NCI-H226 (cell line): ENCODE data around the gene MATK.
"Not testable (repeated sequence)": the region's sequence is repeated elsewhere in the genome, so short reads cannot be mapped to it uniquely, and the experiment has no call there.

ENCODE experiments used
- DNase-seq: peaks from one replicate; pipeline ENCODE4 v3.0.0-alpha.2; 2015

Gene MATK

DNA sequence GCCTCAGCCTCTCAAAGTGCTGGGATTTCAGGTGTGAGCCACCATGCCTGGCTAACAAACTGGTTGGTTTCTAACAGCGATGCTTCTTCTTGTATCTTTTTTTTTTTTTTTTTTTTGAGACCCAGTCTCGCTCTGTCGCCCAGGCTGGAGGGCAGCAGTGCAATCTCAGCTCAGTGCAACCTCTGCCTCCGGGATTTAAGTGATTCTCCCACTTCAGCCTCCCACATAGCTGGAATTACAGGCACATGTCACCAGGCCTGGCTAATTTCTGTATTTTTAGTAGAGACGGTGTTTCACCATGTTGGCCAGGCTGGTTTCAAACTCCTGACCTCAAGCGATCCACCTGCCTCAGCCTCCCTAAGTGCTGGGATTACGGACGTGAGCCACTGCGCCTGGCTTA lies 30.0 kb upstream of the MATK start:
- not testable (repeated sequence) for DNase-seq

DNA sequence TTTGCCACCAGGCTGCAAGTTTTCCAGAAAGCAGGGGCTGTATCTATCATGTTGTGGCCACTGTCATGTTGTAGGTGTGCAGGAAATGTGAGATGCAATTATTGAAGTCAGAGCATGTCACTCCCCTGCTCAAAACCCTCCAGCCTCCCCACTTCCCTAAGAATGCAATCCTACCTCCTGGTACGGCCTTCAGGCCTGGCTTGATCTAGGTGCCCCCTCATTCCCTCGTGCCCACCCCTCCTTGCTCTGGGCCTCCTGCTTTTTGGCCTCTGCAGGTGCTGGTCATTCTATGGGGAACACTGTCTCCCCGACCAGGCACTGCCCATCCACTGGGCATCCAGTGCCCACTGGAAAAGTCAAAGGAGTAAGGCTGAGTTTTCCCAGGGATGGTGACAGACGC lies 28.5 kb upstream of the MATK start:
- DNase-seq = no peak

DNA sequence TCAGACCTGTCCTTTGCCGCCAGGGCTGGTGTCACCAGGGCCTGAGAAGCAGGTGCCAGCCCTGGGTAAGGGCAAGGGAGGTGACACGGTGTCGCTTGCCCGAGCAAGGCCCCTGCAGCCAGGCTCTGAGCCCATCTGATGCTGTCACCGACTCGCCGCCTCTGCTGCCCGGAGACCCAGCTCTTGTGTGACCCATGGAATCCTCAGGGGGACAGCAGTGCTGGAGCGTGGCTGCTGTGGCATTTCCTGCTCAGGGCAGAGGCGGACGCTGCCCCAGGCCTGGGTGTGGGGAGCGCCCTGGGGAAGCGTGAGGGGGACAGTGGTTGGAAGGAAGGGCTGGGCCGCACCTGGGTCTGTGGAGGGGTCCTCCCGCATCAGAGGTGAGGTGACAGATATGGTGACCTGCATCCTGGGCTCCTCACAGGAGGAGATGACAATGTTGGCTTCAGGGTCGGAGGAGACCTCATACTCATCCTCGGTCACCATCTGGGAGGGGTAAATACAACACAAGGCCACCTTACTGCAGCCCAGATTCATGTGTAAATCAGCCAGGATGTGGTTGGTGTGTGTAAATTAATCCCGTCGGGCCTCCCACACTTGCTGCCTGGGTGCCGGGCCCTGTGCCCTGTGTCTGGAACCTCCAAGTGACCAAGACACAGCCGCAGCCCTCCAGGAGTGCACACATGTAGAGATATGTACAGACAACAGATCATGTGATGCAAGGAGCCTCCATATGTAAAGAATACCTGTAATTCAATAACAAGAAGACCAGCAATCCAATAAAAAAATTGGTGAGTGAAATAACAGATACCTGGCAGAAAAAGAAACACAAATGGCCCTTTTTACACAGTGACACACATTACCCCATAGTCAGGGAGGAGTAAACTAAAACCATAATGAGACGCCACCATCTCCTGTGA lies 27.6 kb upstream of the MATK start:
- no peak for DNase-seq

DNA sequence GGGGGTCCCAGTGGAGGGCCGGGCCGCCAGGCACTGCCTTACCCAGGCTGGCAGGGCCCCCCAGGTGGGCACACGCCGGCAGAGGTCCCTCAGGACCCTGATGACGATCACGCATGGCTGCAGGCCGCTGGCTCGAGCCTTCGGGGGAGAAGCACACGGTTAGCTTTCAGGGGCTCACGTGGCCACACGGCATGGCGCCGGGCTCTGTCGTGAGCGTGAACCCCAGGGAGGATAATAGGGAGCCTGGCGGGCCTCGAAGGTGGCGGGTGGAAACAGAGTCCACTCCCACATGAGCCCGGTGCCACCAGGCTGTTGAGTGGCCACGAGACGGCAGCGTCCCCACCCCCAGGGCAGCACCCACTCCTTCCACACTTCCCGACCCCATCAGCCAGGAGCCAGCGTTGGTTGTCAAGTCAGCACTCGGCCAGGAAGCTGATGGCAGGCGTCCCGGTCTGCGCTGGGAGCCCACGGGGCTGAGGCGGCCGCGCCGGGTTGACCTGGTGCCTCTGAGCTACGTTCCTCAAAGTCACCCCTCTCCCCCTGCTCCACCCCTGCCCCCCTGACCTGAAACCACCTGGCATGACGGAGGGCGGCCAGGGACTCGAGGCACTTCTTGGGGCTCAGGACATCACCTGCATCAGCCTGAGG lies 24.7 kb upstream of the MATK start:
- no peak for DNase-seq

DNA sequence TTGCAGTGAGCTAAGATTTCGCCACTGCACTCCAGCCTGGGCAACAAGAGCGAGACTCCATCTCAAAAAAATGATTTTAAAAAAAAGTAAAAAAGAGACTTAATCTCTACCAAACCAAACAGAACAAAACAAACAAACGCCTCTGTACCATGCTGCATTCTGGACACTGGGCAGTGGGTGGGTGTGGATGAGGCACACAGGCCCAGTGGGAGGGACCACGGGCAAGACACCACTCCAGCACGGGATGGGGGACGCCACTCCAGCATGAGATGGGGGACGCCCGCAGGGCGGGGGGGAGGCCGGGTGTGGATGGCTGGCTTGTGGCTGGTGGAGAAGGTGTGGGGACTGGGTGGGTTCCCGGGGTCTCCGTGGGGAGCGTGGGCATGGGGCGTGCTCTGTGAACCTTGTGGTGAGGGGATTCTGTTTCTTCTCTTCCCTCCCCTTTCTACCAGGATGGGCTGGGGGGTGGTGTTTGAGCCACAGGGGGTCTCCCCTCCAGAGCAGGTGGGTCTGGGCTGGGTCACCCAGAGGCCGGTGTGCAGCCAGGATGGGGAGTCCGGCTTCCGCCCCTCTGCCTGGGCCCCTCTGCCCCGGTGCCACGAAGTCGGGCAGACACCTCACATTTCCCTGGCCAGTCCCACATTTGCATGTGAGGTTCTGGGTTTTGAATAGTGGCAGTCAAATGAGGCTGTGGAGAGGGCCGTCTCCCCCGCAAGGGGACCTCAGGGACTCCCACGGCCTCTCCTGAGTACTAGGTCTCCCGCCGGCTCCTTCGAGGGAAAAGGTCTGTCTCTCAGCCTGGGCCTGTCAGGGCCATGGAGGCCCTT lies 23.9 kb upstream of the MATK start:
- DNase-seq = no peak

DNA sequence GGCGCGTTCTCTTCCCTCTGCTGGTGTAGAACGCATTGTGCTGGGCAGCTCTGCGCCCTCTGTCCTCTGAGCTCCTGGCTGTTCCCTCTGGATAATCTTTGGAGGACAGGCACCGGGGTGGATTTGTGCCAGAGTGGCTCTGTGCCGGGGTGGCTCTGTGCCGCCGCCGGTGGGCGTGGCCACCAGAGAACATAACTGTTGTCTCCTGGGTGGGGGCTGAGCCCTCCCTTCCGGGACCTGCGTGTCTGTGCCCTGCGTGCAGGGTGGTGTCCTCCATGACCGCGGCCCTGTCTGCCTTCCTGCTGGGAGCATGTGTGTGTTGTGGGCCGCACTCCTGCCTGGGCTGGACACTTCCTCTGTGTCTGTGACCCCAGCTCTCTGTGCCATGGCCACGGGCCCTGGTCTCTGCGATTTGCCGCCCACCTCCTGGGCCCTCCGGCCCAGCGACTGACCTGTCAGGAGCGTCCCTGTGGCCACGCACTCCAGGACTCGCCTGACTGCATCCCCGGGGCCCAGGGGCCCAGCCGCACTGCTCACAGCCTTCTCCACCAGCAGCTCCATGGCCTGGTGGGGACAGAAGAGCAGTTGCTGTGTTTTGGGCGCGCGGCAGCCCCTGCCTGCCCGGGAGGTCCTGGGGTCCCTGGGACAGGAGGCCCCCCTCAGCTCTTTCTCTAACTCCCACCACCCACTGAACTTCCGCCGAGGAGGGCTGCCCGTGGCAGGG lies 22.4 kb upstream of the MATK start:
- no peak for DNase-seq

DNA sequence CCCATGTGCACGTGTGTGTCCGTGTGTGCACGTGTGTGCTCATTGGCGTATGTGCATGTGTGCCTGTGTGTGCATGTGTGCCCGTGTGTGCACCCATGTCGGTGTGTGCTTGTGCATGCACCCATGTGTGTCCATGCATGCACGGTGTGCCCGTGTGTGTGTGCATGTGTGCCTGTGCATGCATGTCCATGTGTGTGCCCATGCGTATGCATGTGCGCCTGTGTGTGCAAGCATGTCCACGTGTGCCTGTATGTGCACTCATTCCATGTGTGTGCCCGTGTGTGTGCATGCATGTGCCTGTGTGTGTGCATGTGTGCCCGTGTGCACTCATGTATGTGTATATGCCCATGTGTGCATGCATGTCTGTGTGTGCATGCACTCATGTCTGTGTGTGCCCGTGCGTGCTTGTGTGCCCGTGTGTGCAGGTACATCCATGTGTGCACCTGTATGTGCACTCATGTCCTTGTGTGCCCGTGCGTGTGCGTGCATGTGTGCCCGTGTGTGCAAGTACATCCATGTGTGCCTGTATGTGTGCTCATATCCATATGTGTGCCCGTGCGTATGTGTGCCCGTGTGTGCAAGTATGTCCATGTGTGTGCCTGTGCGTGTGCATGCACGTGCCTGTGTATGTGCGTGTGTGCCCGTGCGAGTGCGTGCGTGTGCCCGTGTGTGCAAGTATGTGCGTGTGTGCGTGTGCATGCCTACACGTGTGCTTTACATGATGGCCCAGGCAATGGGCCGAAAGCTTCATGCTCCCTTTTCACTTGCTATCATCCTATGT lies 21.6 kb upstream of the MATK start:
- DNase-seq = no peak

DNA sequence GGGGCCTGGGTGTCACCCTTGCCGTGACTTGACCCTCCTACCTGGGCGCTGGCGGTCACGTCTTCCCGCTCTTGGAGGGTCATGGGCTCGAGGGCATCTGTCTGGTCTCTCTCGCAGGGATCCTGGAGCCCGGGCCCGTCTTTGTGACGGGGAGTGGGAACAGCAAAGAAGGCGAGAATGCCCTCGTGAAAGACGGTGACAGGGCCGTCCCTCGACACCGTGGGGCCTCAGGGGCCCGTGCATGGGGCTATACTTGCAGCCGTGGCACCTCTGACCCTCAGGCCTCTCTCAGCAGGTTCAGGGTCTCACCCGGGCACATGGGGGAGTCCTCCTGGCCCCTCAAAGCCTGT lies 20.9 kb upstream of the MATK start:
- no peak for DNase-seq

DNA sequence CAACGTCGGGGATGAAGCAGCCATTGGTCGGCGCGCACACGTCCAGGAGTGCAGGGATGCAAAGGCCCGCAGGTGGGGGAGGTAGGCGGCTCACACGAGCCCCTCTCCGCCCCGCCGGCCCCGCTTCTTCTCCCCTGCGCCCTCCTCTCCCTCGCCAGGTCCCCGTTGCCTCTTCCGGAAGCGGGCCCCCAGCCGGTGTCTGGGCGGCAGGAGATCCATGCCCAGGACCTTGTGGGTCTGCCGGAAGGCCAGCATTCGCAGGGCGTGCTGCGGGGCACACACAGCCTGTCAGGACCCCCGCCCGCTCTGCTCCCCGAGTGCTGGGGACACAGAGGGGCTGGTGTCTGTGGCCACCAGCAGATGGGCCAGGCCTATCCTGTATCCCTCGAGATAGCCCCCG lies 19.7 kb upstream of the MATK start:
- no peak for DNase-seq

DNA sequence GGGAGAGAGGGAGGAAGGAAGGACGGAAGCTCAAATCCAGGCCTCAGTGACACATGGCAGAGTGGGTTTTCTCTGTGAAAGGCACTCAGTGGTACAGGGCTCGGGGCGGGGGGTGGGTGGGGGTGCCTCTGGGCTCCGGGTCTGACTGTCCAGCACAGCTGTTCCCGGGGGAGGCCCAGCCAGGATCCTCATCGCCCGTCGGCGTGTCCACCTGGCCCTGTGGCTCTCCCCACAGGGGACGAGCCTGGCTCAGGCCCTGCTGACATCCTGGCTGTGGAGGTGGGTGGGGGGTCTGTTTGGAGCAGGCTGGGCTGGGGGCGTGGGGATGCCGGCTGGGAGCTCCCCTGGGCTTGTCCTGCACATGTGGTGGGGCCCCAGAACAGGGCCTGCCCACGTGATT lies 18.2 kb upstream of the MATK start:
- no peak for DNase-seq

DNA sequence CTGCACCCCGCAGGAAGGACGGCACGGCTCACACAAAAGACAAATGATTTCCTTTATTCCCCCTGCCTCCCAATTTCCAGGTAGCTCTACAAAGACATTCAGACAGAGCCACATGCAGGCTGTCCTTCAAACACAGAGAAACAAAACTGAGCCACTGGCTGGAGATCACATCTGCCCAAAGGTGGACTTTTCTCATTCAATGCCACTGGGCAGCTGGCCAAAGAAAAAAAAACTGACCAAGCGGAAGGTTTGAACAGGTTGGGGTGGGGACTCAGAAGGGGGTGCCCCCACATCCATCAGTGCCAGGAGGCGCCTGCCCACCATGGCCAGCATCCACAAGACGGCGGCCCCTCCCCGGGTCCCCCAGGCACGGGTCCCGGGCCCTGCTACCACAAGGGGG lies 17.8 kb upstream of the MATK start:
- no peak for DNase-seq

DNA sequence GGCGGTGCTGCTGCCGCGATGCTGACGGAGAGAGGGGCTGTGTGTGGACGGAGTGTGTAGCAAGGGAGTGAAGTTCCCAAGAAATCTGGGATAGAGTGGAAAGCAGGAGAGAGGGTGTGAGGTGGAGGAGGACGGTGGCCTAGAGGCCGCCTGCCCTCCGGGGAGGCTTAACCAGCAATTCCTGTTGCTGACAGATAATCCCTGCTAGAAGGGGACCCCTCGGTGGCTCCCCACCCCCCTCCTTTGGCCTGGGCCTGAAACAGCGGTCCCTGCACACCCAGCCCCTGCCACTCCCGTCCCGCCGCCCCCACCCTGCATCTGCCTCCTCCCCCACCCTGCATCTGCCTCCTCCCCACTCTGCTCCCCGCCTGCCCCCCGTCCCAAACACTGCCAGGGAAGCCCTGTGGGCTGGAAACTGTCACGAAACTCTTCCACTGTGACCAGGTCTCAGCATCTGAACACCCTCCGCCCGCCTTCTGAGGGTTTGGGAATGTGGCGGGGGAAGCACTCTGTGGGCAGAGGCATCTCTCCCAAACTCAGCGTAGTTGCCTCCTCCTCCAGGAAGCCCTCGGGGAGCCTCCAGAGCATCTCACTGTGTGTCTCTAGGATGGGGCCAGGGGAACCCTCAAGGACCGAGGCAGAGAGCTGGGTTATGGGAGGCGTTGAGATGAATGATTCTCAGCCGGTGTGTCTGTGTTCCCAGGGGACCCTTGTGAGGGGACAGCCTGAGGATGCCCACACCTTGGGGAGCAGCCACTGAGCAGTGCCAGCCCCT lies 17.1 kb upstream of the MATK start:
- no peak for DNase-seq

DNA sequence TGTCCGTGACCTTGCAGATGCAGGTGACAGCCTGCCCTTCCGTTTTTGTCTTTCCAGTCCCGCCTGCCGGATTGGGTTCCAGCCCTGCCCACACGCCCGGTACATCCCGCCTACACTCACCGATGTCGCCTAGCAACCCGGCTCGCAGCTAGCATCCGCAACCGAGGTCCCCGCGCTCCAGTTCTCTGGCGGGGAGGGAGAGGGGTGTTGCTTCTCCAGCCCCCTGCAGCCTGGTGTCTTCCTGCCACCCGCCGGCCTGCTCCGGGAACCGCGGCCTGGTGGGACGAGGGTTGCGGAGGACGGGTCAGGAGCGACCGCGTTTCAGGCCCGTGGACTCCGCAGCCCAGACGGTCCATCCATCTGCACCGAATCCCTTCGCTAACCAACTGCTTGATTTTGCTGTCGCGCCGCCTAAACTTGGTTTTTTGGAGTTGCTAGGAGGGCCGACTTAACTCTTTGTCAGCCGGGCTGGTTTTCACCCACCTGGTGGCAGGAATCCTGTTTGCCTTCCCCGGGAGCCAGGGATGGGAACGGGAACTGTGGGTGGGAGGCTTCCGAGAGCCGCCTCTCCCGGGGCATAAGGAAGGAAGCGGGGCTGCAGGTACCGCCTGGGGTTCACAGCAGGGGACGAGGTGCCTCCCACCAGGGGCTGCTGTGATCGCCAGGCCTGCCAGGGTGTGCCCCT lies 15.4 kb upstream of the MATK start:
- no peak for DNase-seq

DNA sequence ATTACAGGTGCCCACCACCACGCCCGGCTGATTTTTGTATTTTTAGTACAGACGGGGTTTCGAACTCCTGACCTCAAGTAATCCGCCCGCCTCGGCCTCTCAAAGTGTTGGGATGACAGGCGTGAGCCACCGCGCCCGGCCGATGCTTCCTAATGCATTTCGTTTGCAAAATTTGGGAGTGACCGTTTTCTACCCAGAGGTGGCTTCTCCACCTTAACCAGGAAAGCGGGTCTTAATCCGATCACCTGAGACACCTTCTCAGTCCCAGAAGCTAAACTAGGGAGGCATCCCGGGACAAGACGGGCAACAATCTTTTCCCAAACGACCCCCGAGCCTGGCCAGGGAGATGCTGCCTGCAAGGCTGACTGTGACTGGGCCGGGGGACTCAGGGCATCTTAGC lies 14.8 kb upstream of the MATK start:
- no peak for DNase-seq

DNA sequence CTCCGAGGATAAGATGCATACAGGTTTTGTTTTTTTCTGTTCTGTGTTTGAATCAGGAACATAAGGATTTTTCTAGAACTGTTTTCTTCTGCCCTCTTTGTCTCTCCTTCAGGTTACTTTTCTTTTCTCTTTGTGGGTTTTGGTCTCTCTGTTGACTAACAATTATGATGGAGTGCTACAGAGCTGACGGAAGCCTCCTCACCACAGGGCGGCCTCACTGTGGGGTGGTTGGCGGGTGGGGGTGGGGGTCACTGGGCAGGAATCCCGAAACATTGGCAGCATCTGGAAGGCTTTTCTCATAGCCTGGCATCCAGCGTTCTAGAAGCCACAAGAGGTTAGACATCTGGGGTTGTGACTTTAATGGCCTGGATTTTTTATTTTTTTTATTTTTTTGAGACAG lies 12.0 kb upstream of the MATK start:
- DNase-seq = no peak

DNA sequence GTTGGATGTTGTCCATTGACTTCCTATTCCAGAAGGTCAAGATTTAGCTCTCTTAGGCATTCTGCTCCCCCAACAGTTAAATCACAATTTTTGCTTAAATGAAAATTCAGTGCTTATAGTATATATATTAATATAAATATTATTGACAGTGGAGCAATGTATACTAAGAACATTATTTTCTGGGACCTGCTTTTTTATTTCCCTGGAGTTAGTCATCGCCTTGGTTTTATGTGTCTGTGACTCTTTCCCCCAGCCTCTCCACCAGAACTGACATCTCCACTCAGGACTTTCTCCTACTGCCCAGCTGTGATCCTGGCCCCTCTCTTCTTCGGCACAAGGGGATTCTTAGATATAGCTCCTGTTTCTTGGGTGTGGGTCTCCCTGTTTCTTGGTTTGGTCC lies 10.2 kb upstream of the MATK start:
- DNase-seq = no peak

DNA sequence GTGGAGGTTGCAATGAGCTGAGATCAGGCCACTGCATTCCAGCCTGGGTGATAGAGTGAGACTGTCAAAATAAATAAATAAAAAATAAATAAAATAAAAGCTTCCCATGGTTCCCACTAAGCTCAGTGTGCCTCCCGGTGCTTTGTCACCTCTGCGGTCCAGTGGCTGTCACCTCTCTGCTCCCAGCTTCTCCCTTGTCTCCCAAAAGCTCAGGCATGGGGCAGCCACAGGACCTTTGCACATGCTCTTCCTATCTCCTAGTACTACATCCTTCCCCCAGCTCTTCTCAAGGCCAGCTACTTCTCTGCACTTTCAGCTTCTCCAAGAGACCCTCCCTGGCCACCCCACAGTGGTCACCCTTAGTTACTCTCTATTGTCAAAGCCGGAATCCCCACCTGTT lies 7.6 kb upstream of the MATK start:
- no peak for DNase-seq

DNA sequence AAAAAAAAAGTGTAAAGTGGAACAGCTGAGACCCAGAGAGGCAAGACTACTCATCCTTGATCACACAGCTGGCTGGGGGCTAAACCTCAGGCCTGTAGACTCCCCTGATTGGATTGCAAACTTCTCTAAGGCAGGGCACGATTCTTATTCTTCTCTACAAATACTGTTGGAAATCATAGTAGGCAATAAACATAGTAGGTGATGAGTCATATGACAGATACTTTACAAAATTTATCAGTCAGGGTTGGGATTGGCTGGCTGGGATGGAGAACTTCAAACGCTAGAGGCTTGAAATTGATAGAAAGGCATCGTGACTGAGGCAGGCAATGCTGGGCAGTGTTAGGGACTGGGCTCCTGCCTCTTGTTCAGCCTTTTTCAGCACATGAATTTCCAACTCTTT lies 5.9 kb upstream of the MATK start:
- DNase-seq = no peak

DNA sequence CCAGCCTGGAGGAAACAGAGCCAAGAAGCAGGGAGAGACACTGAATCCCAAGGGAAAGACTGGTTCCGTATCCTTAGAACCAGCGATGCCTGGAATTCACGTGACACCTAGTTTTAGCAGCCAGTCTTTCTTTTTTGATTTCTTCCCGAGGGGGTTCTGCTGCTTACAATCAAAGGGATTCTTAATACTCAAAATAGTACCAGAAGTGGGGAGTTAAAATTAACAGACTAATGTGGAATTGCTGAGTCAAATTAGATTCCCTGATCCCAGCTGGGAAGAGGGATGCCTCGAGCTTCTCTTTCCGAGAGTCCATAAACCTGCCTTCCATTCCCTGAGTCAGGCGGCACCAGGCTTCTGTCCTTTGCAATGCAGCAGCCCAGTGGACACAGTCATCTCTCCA lies 4.8 kb upstream of the MATK start:
- DNase-seq = no peak

DNA sequence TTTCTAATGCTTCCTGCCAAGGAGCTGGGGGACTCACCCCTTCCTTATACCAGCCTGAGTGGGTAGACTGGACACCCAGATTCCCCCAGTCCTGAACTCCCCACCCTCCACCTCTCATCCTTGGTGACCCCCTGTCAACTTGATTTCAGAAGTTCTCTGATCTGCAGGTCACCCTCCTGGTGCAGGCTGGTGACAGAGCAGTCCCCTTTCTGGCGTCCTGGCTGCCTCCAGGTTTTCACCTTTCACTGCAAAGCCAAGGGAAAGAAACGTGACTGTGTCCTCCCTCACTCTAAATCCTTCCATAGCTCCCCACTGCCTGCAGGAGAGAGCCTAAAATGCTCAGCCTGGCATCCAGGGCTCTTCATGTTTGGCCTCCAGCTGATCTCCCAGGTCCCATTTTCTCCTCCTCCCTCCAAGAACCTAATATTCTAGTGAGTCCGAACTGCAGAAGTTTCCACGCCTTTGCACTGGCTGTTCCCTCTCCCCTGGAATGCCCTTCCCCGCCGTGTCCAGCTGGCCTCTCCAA lies 4.1 kb upstream of the MATK start:
- DNase-seq = no peak
